Measurements from ENCODE around the gene ERF.

GRCh38 chr19:42232435-42232834, 22.5 kb downstream of the ERF start:
- TF ChIP-seq CTCF (IDR thresholded peaks at IDR 0.05; ENCODE audit: poor library complexity, severe bottlenecking) (no peak), POLR2AphosphoS5 (IDR thresholded peaks at IDR 0.05) (no peak)
